ENCODE measurements around the gene CD2. TPM values are rescaled to one million over a fixed set of nuclear protein-coding genes. Genes with fewer than 3 reads are reported as not detected.

Gene CD2
- total RNA-seq, 1 donor from 2014 or later, result not detected

GRCh38 chr1:116805398-116805797 is 51.2 kb downstream of the CD2 start:
- Mint-ChIP-seq H3K27ac (ENCODE audit: unreplicated experiment) (no peak overlapping the region), H3K36me3 (ENCODE audit: low read depth) (no peaks in the 10 kb centered on the region), H3K9me3 (ENCODE audit: low read depth) (no peaks in the 10 kb centered on the region), H3K4me1 (ENCODE audit: low read depth) (no peaks in the 10 kb centered on the region), H3K4me3 (ENCODE audit: unreplicated experiment) (no peak overlapping the region), H3K27me3 (ENCODE audit: low read depth) (no peaks in the 10 kb centered on the region)
- no peak for TF ChIP-seq CTCF (IDR thresholded peaks at IDR 0.05)
- DNase-seq (ENCODE audit: low spot score), result no peak

- Mint-ChIP-seq H3K36me3 (ENCODE audit: low read depth) (no peaks in the 10 kb centered on the region), H3K9me3 (ENCODE audit: low read depth) (no peaks in the 10 kb centered on the region), H3K27me3 (ENCODE audit: low read depth) (no peaks in the 10 kb centered on the region), H3K27ac (ENCODE audit: unreplicated experiment) (no peak overlapping the region), H3K4me1 (ENCODE audit: low read depth) (no peaks in the 10 kb centered on the region), H3K4me3 (ENCODE audit: unreplicated experiment) (no peak overlapping the region)
- DNase-seq (ENCODE audit: low spot score), result no peak
- no peak for TF ChIP-seq CTCF (IDR thresholded peaks at IDR 0.05)
Measured at GRCh38 chr1:116806245-116806644, 52.0 kb downstream of the CD2 start.

- Mint-ChIP-seq H3K9me3 (ENCODE audit: low read depth) (peaks cover 1% of the 10 kb centered on the region), H3K36me3 (ENCODE audit: low read depth) (no peaks in the 10 kb centered on the region), H3K4me3 (ENCODE audit: unreplicated experiment) (no peak overlapping the region), H3K4me1 (ENCODE audit: low read depth) (no peaks in the 10 kb centered on the region), H3K27ac (ENCODE audit: unreplicated experiment) (no peak overlapping the region), H3K27me3 (ENCODE audit: low read depth) (no peaks in the 10 kb centered on the region)
- DNase-seq (ENCODE audit: low spot score), result no peak
- TF ChIP-seq CTCF (IDR thresholded peaks at IDR 0.05), result no peak
Measured at GRCh38 chr1:116806671-116807070, 52.4 kb downstream of the CD2 start.

- H3K36me3 Mint-ChIP-seq (ENCODE audit: low read depth), result peaks cover 1% of the 10 kb centered on the region
- no peak for TF ChIP-seq CTCF (IDR thresholded peaks at IDR 0.05)
- peaks cover 5% of the 10 kb centered on the region for H3K4me1 Mint-ChIP-seq (ENCODE audit: low read depth)
- no peak overlapping the region for H3K4me3 Mint-ChIP-seq (ENCODE audit: unreplicated experiment)
- H3K9me3 Mint-ChIP-seq (ENCODE audit: low read depth), result peaks cover 9% of the 10 kb centered on the region
- H3K27me3 Mint-ChIP-seq (ENCODE audit: low read depth), result no peaks in the 10 kb centered on the region
- no peak for DNase-seq (ENCODE audit: low spot score)
- H3K27ac Mint-ChIP-seq (ENCODE audit: unreplicated experiment), result no peak overlapping the region
Measured at GRCh38 chr1:116807394-116808199, 53.4 kb downstream of the CD2 start.

- H3K27ac Mint-ChIP-seq (ENCODE audit: unreplicated experiment), result no peak overlapping the region
- no peak for DNase-seq (ENCODE audit: low spot score)
- H3K4me1 Mint-ChIP-seq (ENCODE audit: low read depth), result peaks cover 7% of the 10 kb centered on the region
- H3K9me3 Mint-ChIP-seq (ENCODE audit: low read depth), result peaks cover 14% of the 10 kb centered on the region
- no peak overlapping the region for H3K4me3 Mint-ChIP-seq (ENCODE audit: unreplicated experiment)
- no peak for TF ChIP-seq CTCF (IDR thresholded peaks at IDR 0.05)
- H3K36me3 Mint-ChIP-seq (ENCODE audit: low read depth), result peaks cover 1% of the 10 kb centered on the region
- H3K27me3 Mint-ChIP-seq (ENCODE audit: low read depth), result no peaks in the 10 kb centered on the region
Measured at GRCh38 chr1:116808200-116808847, 54.1 kb downstream of the CD2 start.
